HG03280 (cell line): ENCODE results near the gene PGAP3.
"Not testable (repeated sequence)": the region's sequence is repeated elsewhere in the genome, so short reads cannot be mapped to it uniquely, and the experiment has no call there.

Source experiments
- ATAC-seq: cut with Tn5 transposase; IDR thresholded peaks from one replicate; pipeline ENCODE4 v1.9.1; 2021; ENCODE audit warnings: mild to moderate bottlenecking, moderate library complexity; ENCODE audit not compliant: unreplicated experiment

PGAP3 gene

GRCh38 chr17:39699157-39699817, 11.4 kb upstream of the PGAP3 start:
- ATAC-seq: not testable (repeated sequence)

- ATAC-seq: no peak
Measured at GRCh38 chr17:39697961-39698360, 10.1 kb upstream of the PGAP3 start.

- no peak for ATAC-seq
Measured at GRCh38 chr17:39696731-39697130, 8.9 kb upstream of the PGAP3 start.

- ATAC-seq: no peak
Measured at GRCh38 chr17:39695089-39695474, 7.2 kb upstream of the PGAP3 start.

GRCh38 chr17:39694593-39694992, 6.7 kb upstream of the PGAP3 start:
- ATAC-seq: no peak

GRCh38 chr17:39688945-39689344, 1.1 kb upstream of the PGAP3 start:
- no peak for ATAC-seq

GRCh38 chr17:39688475-39688835, 598 bp upstream of the PGAP3 start:
- no peak for ATAC-seq

GRCh38 chr17:39687101-39687545, 734 bp downstream of the PGAP3 start:
- ATAC-seq: no peak

- no peak for ATAC-seq
Measured at GRCh38 chr17:39684369-39685192, 3.3 kb downstream of the PGAP3 start.

GRCh38 chr17:39683295-39683939, 4.4 kb downstream of the PGAP3 start:
- no peak for ATAC-seq

GRCh38 chr17:39679521-39680192, 8.2 kb downstream of the PGAP3 start:
- ATAC-seq: no peak

GRCh38 chr17:39678340-39679116, 9.3 kb downstream of the PGAP3 start:
- no peak for ATAC-seq

- ATAC-seq: no peak
Measured at GRCh38 chr17:39677542-39678339, 10.1 kb downstream of the PGAP3 start.

GRCh38 chr17:39677072-39677471, 10.8 kb downstream of the PGAP3 start:
- ATAC-seq: no peak

GRCh38 chr17:39676198-39676819, 11.5 kb downstream of the PGAP3 start:
- ATAC-seq: no peak

GRCh38 chr17:39675390-39676082, 12.3 kb downstream of the PGAP3 start:
- no peak for ATAC-seq

GRCh38 chr17:39674702-39675389, 13.0 kb downstream of the PGAP3 start:
- no peak for ATAC-seq

- no peak for ATAC-seq
Measured at GRCh38 chr17:39674179-39674578, 13.7 kb downstream of the PGAP3 start.
